ENCODE results near the gene SLC35F1.

DNA sequence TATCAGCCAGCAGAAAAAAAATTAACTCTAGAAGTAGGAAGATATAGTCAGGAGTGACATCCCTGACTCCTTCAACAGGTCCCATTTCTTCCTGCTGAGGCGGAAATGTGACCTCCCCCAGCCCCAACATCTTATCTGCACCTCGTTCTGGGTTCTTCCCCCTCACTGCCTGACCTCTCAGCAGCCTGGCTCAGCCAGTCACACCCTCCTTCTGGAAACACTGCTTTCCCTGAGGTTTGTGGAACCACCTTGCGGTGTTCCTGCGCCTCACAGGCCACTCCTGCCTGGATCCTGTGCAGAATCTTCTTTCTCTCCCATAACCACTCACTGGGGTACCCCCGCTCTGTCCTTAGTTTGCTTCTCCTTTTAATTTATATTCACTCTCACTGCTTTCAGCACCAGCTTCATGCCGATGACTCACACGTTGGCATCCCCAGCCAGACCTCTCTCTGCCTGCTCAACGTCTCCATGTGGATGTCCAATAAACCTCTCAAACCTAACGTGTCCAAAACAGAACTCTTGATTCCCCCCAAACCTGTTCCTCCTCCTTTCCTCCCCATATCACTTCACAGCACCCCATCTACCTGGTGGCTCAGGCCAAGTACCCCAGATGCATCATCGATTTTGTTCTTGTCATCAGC is 418.3 kb downstream of the SLC35F1 start:
- TF ChIP-seq CTCF (IDR thresholded peaks at IDR 0.05; ENCODE audit: low read depth, low read length, missing input control) = no peak
- TF ChIP-seq GABPA (IDR thresholded peaks at IDR 0.05 in 1 of 2, conservative IDR thresholded peaks at IDR 0.05 in 1 of 2) = no peak
- TF ChIP-seq, protein P1, sequence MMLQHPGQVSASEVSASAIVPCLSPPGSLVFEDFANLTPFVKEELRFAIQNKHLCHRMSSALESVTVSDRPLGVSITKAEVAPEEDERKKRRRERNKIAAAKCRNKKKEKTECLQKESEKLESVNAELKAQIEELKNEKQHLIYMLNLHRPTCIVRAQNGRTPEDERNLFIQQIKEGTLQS (IDR thresholded peaks at IDR 0.05) = no peak
- no peak for TF ChIP-seq RAD21 (IDR thresholded peaks at IDR 0.05)
- no peak for TF ChIP-seq JUND (IDR thresholded peaks at IDR 0.05)
- no peak for TF ChIP-seq ZBTB33 (IDR thresholded peaks at IDR 0.05)
- TF ChIP-seq YY1 (IDR thresholded peaks at IDR 0.05) = no peak
- TF ChIP-seq SP1 (IDR thresholded peaks at IDR 0.05) = no peak

All from liver (tissue), 3 donors.